Measurements from ENCODE around the gene TAB2. TPM values are rescaled to one million over a fixed set of nuclear protein-coding genes. Genes with fewer than 3 reads are reported as not detected.

TAB2 gene
- polyA plus RNA-seq, 1 experiment: 23.9 TPM

DNA sequence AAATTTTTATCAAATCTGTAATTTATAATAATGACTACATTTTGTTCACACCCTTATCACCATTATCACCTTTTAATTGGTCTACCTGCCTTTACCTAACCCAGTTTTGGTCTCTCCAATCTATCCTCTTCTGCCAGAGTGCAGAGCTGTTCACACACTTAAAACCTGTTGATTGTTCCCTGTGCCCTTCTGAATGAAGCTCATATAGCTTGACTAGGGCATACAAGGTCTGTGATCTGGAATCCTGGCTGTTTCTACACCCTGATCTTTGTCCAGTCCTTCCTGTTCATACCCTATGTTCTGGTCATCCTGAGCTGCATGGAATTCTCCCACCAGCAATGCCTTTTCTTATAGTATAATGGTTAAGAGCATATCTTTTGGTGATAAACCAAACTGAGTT lies 53.6 kb downstream of the TAB2 start:
- ChIA-PET CTCF (no interaction called here), POLR2A (interaction anchor here (0.7 kb wide), 1 partner anchor 1777 kb away, joined by 9 read pairs; no protein-coding TSS in a partner anchor)
- Histone ChIP-seq H3K36me3 (ENCODE audit: control insufficient read depth, insufficient read depth, low read length) (peaks cover 2% of the 10 kb centered on the region; the same call in 1 of the 2 replicates), H3K4me3 (ENCODE audit: low read depth, low read length) (no peak overlapping the region), H3K27me3 (ENCODE audit: control insufficient read depth, insufficient read depth, low read length) (no peaks in the 10 kb centered on the region)
- TF ChIP-seq, protein P1, sequence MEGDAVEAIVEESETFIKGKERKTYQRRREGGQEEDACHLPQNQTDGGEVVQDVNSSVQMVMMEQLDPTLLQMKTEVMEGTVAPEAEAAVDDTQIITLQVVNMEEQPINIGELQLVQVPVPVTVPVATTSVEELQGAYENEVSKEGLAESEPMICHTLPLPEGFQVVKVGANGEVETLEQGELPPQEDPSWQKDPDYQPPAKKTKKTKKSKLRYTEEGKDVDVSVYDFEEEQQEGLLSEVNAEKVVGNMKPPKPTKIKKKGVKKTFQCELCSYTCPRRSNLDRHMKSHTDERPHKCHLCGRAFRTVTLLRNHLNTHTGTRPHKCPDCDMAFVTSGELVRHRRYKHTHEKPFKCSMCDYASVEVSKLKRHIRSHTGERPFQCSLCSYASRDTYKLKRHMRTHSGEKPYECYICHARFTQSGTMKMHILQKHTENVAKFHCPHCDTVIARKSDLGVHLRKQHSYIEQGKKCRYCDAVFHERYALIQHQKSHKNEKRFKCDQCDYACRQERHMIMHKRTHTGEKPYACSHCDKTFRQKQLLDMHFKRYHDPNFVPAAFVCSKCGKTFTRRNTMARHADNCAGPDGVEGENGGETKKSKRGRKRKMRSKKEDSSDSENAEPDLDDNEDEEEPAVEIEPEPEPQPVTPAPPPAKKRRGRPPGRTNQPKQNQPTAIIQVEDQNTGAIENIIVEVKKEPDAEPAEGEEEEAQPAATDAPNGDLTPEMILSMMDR (IDR thresholded peaks at IDR 0.05; ENCODE audit: insufficient read depth, low read depth, low read length): no peak
- DNase-seq (ENCODE audit: low read depth): no peak

DNA sequence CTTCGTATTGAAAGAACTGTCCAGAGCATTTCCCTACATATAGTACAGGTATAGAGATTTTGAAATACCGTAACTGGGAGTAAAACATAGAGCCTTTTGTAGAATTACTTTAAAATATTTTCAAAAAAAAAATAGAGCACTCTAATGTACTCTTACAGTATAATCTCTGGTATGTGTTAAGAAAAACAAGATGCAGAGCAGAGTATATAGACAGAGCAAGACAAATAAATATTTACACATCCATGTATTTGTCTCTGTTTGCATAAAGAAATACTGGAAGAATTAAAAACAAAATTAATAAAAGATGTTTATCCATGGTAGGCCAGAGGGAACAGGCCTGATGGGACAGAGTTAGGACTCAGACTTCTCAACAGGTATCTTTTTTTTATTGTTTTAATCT lies 54.5 kb downstream of the TAB2 start:
- TF ChIP-seq, protein P1 (IDR thresholded peaks at IDR 0.05; ENCODE audit: insufficient read depth, low read depth, low read length): no peak
- H3K4me3 ChIP-seq (ENCODE audit: low read depth, low read length): no peak overlapping the region
- DNase-seq (ENCODE audit: low read depth): no peak
- H3K36me3 ChIP-seq (ENCODE audit: control insufficient read depth, insufficient read depth, low read length): peaks cover 2% of the 10 kb centered on the region; the same call in 1 of the 2 replicates
- ChIA-PET CTCF (no interaction called here), POLR2A (no interaction called here)
- no peaks in the 10 kb centered on the region for H3K27me3 ChIP-seq (ENCODE audit: control insufficient read depth, insufficient read depth, low read length)

DNA sequence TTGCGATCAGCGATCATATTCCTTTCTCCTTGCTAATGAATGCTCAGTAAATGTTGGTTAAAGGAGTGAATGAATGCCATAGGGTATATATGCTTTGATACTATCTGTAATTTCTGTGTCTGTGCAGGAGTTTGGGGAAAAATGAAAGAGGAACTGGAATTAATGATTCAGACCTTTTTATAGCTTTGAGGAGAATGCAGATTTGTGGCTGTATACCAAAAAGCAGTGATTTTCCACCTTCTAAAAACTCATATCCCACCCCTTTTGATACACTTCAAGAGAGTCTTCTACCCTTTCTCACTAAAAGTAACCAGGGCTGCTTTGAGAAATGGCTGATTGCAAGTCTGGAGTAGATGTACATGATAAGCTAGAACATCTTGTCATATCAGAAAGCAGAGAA lies 56.0 kb downstream of the TAB2 start:
- H3K36me3 ChIP-seq (ENCODE audit: control insufficient read depth, insufficient read depth, low read length): peaks cover 5% of the 10 kb centered on the region
- H3K27me3 ChIP-seq (ENCODE audit: control insufficient read depth, insufficient read depth, low read length): no peaks in the 10 kb centered on the region
- ChIA-PET CTCF (no interaction called here), POLR2A (no interaction called here)
- TF ChIP-seq, protein P1 (IDR thresholded peaks at IDR 0.05; ENCODE audit: insufficient read depth, low read depth, low read length): no peak
- DNase-seq (ENCODE audit: low read depth): no peak
- H3K4me3 ChIP-seq (ENCODE audit: low read depth, low read length): no peak overlapping the region

DNA sequence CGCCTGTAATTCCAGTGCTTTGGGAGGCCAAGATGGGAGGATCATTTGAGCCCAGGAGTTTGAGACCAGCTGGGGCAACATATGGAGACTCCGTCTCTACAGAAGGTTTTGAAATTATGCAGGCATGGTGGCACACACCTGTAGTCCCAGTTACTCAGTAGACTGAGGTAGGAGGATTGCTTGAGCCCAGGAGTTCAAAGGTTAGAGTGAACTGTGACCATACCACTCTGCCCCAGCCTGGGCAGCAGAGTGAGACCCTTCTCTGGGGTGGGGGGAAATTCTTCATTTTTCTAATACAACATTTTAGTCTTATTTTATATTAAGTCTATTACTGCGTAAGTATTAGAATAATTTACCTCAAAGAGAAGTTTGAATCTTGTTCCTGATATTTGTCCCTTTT lies 62.5 kb downstream of the TAB2 start:
- CTCF ChIA-PET: no interaction called here
- peaks cover 10% of the 10 kb centered on the region for H3K36me3 ChIP-seq (ENCODE audit: control insufficient read depth, insufficient read depth, low read length)
- no peaks in the 10 kb centered on the region for H3K27me3 ChIP-seq (ENCODE audit: control insufficient read depth, insufficient read depth, low read length)
- no peak overlapping the region for H3K4me3 ChIP-seq (ENCODE audit: low read depth, low read length)
- DNase-seq (ENCODE audit: low read depth): no peak
- POLR2A ChIA-PET: no interaction called here
- TF ChIP-seq, protein P1 (IDR thresholded peaks at IDR 0.05; ENCODE audit: insufficient read depth, low read depth, low read length): no peak

DNA sequence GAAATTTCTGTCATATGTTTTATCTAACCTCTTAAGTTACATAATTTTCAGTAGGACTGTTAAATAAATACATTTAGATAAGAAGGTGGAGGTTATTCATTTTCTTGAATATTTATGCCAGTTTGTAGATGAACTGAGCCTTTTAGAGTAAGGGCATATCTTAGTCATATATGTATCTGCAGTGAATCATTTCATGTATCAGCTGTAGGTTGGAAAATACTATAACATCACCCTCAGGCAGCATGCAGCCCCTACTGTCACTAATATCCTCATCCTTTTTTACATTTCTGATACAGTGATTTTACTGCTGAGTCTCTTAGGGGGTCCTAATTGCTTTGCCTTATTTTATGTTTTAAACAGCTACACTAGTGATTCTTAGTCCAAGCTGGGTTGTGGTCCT lies 63.0 kb downstream of the TAB2 start:
- Histone ChIP-seq H3K27me3 (ENCODE audit: control insufficient read depth, insufficient read depth, low read length) (no peaks in the 10 kb centered on the region), H3K36me3 (ENCODE audit: control insufficient read depth, insufficient read depth, low read length) (peaks cover 10% of the 10 kb centered on the region), H3K4me3 (ENCODE audit: low read depth, low read length) (no peak overlapping the region)
- POLR2A ChIA-PET: no interaction called here
- no peak for DNase-seq (ENCODE audit: low read depth)
- CTCF ChIA-PET: no interaction called here
- TF ChIP-seq, protein P1 (IDR thresholded peaks at IDR 0.05; ENCODE audit: insufficient read depth, low read depth, low read length): no peak
